ENCODE measurements around the gene FIGLA.
A peak's percentile ranks its signal among the peaks of the same experiment; 100 is the strongest.

FIGLA gene, protein sequence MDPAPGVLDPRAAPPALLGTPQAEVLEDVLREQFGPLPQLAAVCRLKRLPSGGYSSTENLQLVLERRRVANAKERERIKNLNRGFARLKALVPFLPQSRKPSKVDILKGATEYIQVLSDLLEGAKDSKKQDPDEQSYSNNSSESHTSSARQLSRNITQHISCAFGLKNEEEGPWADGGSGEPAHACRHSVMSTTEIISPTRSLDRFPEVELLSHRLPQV

DNA sequence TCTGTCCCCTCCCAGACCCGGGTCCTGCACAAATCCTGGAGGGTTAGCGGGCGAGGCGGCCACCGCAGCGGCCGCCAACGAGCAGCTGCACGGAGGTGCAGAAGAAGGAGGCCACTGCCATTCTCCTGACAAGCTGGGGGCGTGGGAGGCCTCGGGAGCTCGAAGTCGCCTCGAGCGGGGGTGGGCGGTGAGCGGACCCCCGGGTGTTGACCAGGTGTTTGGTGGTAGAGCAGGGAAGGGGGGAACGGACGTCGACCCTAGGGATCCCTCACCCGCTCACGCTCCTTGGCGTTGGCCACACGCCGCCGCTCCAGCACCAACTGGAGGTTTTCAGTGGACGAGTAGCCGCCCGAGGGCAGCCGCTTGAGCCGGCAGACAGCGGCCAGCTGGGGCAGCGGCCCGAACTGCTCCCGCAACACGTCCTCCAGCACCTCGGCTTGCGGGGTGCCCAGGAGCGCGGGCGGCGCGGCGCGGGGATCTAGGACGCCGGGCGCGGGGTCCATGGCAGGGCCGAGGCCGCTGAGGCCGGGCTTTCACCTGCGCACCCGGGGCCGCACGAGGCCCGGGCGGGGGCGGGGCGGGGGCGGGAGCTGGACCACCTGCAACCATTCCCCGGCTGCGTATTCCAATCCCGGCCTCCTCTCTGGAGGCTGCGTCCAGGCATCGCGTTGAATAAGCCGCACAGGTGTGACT lies at the start of gene FIGLA:
Gene FIGLA, minus strand, starts transcription at position 508 of the 693 bp plus-strand sequence. Its CDS starts 5 bp downstream, at position 503.
- no peak for DNase-seq

DNA sequence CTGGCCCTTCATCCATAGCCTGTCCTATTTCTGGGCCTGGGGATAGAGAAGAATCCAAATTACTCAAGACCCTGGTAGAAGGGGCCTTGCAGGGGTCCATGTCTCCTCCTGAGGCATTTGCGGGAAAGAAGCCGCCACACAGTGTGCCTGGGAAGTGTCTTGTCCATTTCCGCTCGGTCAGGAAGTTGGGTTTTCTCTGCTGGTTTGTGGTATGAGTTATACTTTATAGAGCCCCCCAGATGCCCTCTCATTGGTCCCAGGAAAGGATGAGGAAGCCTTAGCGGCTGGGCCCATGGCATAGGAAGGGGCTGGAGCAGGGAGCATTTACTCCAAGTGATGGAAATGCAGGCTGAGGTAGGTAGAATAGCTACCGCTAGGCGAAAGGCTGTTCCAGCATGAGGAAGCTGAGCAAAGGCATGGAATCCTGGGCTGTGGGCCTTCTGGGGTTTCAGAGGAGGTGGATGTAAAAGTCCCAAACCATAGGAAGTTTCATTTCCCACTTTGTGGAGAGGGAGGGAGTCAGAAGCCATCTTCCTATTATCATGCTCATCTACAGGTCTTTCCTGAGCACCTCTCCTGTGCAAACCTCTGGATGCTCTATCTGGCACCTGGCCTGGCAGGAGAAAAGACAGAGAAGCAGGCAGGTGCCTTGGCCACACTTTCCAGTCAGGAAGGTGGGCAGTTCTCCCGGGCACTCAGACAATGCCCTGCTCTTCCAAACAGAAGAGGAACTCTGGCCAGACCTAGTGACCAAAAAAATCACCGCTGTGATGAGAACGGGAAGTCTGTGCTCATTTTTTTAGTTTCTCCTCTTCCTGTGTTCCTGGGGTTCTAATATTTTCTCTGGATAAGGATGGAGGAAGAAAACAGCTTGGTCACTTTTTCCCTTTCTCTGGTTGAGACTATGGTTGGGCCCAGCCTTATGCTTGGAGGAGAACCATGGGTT lies 47.8 kb upstream of the FIGLA start:
- DNase-seq, result no peak

DNA sequence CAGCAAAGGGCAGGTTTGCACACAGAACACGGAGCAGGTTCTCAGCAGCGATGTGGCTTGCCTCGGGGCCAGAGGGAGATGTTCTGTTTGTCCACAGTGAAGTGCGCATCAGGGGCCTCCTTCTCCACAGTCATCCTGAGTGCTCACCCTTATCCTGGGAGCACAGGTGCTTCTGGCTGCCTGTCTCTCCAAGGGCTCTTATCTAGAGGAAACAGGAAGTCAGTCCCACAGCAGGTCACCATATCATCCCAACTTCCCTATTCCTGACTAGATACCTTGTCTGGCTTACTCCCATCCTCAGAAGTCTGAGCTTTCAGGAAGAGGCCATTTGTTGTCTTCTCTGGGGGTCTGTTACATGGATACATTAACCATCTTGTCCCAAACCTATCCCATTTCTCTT lies 45.2 kb upstream of the FIGLA start, which contains the start of gene CD207:
Gene CD207, minus strand, starts transcription at position 174 of the 400 bp plus-strand sequence. Its CDS starts 40 bp downstream, at position 134.
- no peak for DNase-seq

DNA sequence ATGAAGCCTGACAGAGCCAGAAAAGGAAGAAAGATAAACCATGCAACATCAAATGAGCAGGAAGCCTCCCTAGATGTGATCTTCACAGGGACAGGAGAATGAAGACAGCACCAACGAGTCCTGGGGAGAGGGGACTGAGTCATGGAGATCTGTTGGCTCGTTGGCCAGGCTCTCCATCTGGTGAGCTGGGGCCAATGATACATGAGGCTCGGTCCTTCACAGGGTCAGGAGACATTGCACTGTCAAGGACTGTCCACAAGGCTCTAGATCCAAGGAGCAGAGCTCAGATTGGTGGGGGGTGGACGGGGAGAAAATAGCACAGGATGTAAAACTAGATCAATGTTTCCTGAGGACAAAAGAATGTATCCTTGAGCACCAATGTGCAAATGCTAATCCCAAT lies 44.4 kb upstream of the FIGLA start:
- DNase-seq, result no peak

DNA sequence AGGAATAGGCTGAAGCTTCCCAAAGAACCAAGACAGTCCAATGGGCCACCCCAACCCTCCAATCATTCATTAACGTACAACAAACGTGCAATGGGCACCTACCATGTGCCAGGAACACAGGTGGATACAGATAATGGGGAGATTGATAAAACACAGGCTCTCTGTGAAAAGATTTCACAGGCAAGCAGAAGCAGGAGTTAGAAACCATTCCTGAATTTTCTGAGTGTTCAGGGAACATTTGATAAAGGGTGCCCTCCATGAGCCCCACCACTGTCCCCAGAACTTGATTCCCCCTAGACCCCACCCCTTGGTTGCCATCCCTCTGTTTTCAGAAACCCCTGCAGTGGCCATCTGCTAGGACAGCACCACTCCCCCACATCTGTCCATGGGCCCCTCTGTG lies 43.7 kb upstream of the FIGLA start:
- no peak for DNase-seq

DNA sequence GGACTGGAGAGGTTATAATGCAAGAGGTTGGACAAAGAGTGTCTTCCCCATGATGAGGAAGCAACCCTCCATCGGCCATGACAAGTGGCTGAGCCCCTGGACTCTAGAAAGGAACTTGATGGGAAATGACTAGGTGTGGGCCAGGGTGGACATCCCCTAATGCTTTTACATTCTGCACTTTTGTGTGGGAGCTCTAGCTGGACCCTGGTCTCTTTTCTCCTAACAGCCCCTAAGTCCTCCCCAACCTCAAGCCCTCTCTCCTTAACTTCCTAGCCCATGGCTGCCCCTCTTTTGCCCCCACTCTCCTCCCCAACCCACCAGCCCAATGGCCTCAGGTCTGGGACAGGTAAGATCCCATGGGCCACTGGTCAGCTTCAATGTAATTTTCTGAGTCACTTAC lies 42.8 kb upstream of the FIGLA start:
- DNase-seq, result no peak

DNA sequence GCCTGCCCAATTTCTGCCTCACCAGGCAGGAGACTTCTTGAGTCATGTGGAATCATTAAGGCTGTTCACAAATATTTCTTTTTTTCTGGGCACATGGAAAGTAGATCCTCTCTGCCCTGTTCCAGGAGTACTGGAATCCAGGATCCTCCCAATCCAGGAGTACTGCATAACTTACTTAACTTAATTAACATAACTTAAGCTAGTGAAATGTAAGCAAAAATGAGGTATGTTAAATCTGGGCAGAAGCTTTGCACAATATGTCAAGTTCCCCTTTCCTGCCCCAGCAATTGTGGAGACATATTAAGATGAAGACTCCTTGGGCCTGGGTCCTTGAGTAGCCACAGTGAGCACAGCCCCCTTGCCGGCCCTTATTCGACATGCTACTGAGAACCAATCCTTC lies 41.9 kb upstream of the FIGLA start:
- no peak for DNase-seq

DNA sequence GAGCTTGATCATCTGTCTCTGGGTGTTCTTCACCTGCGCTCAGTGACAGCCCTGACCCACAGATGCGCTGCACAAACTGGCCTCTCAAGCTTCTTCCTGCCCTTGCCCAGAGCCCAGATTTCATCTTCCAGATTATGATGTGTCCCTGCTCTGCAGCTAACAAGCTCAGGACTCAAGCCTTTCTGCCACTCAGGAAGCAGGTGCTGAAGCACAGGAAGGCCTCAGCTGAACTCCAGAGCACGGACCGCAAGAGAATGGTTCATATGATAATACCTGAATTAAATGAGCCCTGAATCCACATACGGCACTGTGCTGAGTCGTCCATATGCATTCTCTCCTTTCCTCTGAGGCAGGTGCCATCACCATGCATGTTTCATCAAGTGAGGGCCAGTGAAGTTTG lies 41.4 kb upstream of the FIGLA start:
- DNase-seq, result no peak

DNA sequence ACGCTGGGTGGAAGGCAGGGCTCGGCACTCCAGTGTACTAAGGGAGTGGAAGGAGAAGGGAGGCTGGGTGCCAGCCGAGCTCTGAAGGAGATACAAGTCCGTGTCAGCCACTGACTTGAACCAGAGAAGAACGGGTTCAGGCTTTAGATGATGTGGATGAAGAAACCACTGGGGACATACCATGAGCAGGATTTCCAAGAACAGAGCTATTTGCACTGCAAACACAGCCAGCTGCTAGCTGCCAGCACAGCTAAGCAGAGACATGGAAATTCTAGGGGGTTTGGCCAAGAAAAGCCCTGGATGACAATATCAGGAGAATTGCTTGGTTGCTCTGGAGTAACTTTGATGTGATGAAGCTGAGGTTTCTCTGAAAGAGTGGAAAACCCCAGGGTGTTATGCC lies 39.9 kb upstream of the FIGLA start:
- no peak for DNase-seq

DNA sequence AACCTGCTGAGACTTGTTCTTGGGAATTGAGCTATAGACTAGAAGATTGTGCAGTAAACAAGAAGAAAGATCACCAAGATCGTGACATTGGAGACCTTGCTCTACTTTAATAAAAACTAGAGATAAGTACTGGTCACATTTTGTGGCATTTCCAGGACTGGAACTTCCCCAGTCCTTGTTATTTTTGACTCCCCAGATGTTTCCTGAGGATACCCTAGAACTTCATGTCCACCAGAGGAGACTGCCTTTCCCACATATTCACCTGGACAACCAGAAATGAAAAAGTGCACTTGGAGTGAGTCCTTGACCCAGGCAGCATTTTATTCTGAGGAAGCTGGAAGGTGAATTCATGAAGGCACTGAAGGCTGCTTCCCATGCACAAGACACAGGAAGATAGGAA lies 39.5 kb upstream of the FIGLA start:
- DNase-seq, result no peak

DNA sequence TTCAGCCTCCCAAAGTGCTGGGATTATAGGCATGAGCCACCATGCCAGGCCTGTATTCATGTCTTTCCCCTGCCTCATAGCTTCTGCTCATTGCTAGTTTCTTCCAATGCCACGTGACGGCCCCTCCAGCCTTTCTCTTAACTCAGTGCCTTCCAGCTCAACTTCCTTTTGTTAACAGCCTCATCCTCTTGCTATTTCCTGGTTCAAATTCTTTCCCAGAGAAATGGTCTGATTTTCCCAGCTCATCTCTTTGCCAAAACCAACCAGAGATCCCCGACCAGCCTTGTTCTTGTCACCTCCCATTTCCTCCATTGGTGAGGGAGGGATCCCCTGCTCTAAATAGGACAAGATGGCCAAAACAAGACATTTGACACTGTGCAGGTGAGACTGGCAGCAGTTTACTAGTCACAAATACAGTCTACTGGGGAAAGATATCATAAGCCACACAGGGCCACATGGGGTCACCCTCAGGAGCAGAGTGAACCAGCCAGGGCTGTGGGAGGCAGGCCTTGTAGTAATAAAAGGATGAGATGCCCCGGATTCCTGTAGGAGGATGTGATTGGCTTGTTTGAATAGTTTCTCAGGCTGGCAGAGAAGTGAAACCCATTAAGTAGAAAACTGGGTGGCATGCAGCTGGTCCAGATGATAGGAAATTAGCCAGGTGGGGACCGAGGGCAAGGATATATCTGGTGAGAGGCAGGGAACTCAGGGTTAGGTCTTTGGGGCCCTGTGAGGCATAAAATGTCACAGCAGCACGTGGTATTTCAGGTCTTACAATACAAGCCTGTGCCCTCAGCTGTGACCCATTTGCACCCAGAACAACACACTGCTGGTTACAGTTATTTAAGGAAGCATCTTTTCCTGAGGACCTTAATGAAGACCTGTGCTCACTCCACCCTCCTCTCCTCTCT lies 38.7 kb upstream of the FIGLA start:
- no peak for DNase-seq

DNA sequence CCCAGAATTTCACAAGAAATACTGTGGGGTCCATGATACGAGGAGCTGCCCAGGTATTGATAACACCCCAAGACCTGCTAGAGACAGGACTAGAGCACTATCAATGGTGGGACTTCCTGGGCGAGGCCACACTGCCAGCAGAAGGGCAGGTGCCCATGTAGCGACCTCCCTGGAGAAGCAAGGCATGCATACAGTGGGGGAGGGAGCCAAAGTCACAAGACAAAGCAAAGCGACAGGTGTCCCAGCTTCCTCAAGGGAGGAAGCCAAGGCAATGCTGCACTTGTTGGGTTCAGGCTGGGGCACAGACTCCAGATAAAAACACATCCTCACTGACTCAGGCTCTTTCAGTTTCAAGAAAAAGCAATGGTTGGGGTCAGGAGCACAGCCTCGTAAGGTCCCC lies 37.7 kb upstream of the FIGLA start:
- no peak for DNase-seq

DNA sequence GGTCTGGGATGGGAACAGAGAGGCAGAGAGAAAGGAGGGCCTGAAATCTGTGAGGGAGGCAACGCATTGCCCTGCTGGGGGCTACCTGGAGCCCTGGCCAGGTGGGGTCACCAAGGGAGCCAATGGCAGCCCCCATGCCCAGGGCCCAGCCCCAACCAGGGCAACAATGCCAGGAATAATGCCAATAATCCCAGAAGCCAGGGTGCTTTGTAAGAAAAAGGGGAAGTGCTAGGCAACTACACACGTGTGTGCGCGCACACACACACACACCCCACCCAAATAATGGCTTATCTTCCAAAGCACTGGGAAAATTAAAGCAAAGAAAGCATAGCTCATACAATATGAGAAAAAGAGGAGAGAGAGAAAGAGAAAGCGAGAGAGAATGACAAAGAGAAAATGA lies 36.9 kb upstream of the FIGLA start:
- no peak for DNase-seq

DNA sequence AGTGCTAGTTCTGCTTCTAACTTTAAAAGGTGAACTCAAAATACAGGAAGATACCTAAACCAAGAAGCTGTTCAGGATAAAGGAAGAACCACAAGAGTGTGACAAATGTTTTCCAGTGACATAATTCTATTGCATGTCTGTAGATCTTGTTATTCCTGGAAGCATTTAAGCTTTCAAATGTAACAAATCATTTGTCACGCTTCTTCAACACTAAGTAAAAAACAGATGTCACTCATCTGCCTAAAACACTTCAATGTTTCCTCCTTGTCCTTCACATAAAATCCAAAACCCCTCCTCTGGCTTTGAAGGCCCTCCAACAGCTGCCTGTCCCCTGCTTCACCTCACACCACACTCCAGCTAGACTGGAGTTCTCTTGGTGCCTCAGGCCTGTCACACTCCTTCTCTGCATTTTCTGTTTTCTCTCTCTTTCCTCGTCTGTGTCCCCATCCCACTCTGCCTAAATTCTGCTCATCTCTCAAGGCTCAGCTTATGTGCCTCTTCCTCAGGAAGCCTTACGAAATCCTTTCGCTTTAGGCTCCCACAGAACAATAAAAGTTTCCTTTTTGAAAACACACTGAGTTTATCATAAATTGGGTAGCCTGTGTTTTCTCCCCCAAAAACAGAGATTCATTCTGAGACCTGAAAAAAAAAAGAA lies 36.4 kb upstream of the FIGLA start:
- DNase-seq, result no peak

DNA sequence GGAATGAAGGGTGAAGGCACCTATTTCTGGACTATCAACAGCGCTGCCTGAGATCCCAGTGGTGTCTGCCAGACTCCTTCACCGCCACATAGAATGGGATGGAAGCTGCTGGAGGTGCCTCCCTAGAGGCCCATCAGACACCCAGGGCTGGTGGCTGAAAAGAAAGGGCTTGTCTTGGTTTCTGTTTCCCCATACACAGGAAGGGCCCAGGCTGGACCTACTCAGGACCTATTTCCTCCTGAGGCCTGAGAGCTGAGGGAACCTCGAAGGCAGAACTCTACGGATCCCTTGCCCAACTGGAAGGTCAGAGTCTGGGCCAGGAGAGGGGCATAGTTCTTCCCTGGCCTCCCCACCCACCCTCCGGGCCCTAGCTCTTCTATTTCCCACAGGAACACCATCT lies 32.8 kb upstream of the FIGLA start:
- no peak for DNase-seq

DNA sequence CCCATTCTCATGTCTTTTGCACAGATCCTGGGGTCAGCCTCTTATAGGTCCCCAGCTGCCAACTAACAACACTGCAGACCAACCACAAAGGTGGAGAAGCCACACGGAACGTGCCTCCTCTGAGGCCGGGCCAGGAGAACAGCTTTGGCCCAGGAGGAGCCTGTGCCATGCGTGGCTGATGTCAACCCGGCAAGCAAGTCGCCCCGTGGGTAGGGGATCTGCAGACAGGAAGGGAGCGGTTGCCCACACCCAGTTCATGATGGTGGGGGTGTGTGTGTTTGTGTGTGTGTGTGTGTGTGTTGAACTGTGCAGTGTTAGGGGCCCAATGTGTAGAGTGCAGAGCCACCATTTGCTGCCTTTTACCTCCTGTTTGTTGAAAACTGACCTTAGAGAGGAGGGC lies 32.4 kb upstream of the FIGLA start:
- peak; percentile 10 for DNase-seq

DNA sequence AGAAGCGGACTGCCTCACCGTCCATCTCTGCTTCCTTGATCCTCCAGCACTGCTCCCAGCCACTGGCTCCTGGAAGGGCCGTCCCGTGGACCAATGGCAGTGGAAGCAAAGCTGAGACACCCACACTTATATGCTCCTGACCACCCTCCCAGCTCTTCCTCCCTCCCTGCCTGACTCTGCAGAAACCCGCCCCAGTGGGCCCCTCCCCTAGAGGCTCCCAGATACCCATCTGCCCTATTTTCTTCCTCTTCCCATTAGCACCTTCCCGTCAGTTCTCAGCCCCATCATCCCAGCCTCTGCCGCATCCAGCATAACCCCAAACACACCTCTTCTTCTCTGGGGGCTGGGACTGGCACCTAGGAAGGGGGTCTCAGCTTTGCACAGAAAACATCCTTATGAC lies 30.1 kb upstream of the FIGLA start, which contains the start of gene CLEC4F:
Gene CLEC4F, minus strand, starts transcription at position 101 of the 400 bp plus-strand sequence. Its CDS starts 76 bp downstream, at position 25.
- DNase-seq, result no peak

DNA sequence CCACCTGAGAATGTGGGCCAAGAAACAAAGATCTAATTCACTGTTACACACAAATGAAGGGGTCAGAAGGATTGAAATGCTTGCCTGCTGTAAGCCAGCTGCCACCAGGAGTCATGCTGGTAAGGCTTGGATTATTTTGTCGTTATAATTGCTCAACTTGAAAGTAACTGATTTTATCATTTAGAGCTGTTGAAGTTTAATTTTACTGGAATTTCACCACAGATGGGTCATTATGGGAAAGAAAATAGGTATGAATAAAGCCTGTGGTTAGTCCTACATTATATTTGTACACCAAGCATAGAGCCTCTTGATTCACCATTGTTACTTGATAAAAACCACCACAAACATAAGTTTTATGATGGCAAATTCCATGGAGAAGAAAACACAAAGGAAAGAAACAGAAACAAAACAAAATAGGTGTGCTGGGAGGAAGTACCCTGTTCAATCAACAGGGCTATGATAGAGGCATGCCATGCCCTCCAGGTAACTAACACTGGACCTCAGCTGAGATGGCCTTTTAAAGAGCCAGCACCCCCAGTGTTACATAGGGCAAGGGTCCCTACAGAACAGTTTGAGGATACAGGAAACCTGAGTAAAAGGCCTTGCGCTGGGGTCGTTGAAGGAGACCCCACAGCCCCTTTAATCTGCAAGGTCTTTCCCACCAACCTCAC lies 27.0 kb upstream of the FIGLA start:
- DNase-seq, result no peak

DNA sequence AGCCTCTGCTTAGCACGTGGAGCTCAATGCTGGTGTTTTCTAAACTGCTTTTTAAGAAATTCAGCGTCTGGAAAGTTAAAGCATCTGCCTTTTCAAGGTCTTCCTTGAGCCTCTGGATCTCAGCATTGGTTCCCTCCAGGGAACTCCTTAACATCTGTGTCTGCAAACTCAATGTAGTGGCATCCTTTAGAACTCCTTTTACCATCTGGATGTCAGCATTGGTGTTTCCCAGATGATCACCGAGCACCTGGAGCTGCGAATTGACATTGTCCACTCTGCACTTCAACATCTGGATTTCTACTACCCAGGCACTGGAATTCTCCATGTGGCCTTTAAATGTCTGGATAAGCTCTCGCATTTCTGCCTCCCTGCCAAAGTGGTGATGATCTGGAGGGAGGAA lies 26.3 kb upstream of the FIGLA start:
- DNase-seq, result no peak

DNA sequence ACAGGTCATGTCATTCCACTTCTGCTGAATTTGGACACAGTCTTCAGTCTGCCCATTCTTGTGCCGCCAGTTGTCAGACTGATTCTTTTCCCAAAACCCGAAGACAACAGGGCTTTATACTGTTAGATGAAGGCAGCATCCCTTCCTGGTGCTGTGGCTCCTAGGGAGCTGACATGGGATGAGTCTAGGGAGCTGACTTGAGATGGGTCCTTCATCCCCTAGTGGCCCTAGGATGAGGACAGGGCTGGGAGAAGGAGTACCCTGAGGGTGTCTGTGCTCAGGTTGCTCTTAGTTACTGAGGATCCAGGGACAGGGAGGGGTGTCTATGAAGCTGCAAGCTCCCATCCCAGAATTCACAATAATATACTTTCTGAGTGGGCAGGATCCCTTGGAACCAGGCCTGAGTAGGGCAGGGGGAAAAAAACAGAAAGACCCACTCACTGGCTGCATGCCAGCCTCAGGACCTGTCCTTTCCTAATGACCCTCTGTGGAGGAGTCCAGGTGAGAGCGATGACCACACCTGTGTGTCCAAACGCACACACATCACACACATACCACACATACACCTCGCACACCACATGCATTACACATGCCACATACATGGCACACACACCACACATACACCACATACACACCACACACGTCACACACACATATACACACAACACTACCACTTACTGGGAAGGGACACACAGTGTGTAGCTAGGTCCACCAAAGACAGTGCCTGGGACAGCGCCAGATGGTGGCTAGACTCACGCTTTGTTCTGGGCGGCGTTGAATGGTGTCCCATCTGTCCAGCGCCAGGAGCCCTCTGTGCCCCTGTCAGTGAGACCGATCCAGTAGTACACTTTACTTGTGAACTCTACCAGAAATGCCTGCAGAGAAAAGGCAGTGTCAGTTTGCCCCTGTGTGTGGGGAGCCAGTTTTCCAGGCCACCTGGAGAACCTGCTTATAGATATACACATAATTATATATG lies 18.8 kb upstream of the FIGLA start:
- DNase-seq, result no peak

Data from CD4-positive, alpha-beta T cell treated with Interleukin-17A for 1 hour (primary cell).